ENCODE measurements around the gene VCP. TPM values are rescaled to one million over a fixed set of nuclear protein-coding genes. Genes with fewer than 3 reads are reported as not detected.

Gene VCP
- 392 and 396 TPM in 2 replicates for total RNA-seq

DNA sequence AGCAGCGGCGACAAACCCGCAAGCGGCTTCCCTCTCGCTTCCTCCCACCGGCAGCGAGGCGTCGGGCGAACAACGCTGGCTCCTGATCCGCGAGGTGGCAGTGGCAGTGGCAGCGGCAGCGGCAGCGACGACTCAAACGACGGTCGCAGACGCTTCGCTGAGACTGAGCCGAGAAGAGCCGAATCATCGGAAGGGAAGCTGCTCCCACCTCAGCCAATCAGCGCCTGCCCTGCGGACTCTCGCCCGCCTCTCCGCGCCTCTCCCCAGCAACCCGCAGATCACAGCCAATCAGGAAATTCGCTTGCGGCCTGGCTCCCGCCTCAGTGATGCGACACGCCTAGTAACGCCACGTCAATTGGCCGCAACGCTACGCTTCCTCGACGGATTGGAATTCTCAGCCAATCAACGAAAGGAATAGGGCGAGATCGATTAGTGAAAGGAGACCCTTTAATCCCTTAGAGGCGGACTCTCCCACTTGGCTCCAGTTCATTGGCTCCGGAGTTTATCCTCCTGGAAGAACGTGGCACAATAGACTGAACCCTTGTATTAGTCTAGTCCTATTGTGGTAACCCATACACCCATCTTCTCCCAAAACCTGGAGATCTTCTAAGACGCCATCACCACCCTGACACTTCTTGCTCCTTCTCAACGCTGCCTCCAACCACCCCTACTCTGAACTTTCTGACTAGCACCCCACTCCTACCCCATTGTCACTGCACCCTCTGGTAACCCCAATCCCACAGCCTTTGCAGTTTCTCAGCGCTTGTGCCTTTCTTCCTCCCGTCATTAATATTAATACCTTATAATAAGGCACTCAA is at the start of gene VCP:
VCP (minus strand) TSS at position 165 of the 818 bp plus-strand sequence. CDS start 272 bp downstream, outside the sequence.

DNA sequence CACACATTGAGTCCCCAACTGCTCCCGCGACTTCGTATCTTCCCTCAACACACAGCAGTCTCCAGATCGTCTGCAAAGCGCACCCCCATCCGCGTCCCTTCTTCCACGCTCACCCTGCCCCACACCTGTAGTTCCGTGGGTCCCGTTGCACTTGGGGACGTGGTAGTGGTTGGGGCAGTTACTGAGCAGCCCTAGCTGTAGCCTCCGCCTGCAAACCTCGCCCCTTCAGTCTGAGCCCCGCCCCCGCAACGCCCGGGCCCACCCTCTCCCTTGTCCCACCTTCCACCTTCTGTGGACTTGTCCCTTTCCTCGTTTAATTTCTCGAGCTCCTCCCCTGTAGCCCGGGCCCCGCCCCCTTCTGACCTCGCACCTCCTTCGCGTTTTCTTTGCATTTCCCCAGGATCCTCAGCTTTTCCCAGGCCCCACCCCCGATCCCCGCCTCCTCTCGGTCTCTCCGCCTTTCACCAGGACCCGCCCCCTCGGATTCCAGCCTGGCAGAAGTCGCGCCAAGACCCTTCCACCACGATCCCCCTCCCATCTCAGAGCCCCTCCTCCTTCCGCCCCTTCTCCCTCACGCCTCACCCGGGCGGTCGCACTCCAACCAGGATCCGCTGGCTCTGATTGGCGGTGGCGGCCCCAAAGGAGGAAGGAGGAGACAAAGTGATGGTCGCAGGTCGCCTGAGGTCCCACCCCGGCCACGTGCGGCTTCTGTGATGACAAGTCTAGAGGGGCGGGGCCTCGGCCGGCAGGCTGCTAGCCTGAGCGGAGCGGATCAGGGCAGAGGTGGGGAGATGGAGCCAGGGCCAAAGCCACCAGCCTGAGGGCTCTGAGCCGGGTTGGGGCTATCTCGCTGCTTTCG is 43.5 kb upstream of the VCP start, which contains the start of gene ATOSB:
ATOSB (minus strand) TSS at position 183 of the 859 bp plus-strand sequence. CDS start 7,588 bp downstream, outside the sequence.

DNA sequence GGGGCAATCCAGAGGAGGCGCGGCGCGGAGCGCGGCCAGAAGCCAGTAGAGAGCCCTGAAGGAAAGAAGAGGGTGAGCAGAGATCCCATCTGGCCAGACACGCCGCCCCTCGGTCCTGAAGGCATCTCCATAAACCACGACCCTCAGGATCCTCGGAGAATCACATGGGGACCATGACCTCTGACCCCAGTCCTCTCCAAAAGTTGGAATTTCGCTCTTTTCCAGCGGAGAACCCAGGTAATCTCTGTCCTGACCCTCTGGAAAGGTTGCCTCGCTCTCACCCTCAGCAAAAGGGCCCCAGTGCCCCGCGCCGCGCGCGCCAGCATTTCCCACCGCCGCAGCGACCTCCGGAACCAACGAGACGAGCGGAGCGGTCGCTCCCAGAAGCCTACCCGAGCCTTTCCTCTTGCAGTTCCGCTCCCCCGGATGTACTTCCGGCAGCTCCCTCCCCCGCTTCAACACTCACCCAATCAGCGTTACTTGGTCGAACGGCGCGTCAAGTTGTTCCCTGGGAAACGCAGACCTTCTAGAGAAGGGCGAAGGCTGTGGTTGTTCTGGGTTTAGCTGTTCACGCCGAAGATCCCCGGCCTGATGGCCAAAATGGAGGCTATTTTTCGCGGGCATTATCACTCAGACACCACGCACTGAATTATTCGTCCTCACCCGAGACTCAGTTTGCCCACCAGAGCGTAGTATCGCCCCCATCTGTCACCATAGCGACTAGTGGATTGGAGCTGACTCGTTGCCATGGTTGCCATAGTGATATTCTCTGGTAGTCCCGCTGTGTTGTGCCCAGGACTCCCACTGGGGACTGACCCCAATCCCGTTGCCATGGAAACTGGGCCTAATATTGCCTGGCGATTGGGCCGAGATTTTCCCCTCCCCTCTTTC is 30.6 kb upstream of the VCP start, which contains the start of gene STOML2:
STOML2 (minus strand) TSS at position 363 of the 891 bp plus-strand sequence; CDS start at position 326, 37 bp downstream.

GRCh38 chr9:35096035-35096849 is 23.8 kb upstream of the VCP start, which contains the start of gene PIGO:
Gene PIGO (minus strand): TSS chr9:35096591. CDS start chr9:35095565, 1,026 bp downstream.

DNA sequence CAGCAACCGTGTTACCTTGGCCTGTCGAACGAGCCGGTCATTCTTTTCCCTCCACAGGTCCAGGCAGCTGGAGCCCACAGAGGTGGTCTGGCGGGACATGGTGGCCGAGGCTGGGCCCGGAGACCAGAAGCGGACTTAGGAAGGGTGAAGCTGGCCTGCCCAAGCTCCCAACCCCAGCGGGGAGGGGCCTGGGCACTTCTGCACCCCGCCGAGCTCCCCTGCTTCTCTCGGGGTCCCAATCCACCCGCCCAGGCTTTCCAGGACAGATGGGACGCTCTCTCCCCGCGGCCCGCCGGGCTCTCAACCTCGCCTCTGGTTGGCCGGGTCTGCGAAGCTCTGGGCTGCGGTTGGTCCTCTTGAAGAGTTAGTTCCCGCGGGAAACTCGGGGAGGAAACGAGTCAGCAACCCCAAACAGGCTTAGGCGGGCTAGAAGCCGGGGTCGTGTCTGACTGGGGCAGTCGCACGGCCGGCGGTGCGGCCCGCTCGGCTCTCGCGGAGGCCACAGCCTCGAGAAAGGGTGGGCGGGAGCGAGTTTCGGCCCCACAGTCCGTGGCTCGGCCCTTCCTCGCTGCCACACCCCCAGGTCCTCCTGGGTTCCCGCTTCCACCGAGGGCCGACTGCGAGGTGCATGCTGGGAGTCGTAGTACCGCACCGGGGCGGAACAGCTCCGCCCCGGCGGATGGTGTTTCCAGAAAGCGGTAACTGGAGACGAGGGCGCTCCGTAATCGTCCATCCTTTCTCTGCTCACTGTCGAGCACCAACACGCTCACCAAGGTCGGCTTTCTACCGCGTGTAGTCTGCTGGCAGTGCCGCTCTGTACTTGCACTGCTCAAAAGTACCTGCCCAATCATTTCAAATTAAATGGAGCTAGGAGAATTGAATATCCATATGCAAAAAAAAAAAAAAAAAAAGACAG is 7.3 kb upstream of the VCP start, which contains the start of gene FANCG:
FANCG (minus strand) TSS at position 517 of the 916 bp plus-strand sequence; CDS start at position 99, 418 bp downstream.

Other genes with a start within 250 kb of the VCP start
- not detected in 2 replicates for gene PHF24, start 114.3 kb downstream of the VCP start, total RNA-seq
- 16.1 TPM in 2 replicates for gene DNAJB5, start 82.9 kb downstream of the VCP start, total RNA-seq
- gene FANCG, start 7.3 kb upstream of the VCP start, total RNA-seq: 17.9 and 20.0 TPM in 2 replicates
- 21.4 and 22.2 TPM in 2 replicates for gene PIGO, start 24.0 kb upstream of the VCP start, total RNA-seq
- gene STOML2, start 30.5 kb upstream of the VCP start, total RNA-seq: 307 and 330 TPM in 2 replicates
- 15.8 and 19.6 TPM in 2 replicates for gene ATOSB, start 43.2 kb upstream of the VCP start, total RNA-seq
- 12.7 and 15.8 TPM in 2 replicates for gene UNC13B, start 89.4 kb upstream of the VCP start, total RNA-seq

Data from myometrial cell (primary cell).